ENCODE results near the gene SOX13. TPM values are rescaled to one million over a fixed set of nuclear protein-coding genes. Genes with fewer than 3 reads are reported as not detected.

Gene SOX13
- total RNA-seq, 1 experiment from 2014 or later: 21.8 TPM

DNA sequence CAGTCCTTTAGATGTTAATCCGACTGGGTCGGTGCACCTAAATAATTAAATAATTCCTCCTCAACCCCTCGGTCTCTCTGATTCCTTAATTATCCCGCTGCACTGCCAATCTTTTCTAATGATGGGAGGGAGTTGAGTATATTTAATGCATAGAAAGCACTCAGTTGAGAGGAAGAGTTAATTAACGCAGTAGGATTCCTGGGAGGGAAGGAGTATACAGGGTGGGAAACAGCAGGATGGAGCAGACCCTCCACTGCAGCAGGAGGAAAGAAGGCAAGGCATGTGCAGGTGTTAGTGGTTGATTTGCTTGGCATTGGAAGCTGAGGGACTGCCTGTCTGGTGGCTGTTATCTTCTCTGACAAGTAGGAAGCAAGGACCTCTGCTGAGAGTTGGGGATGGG lies 103.1 kb downstream of the SOX13 start:
- CTCF ChIA-PET: interaction anchor here (0.5 to 1.1 kb wide), 2 partner anchors 17 to 1284 kb away, joined by 3 read pairs; no protein-coding TSS in a partner anchor

DNA sequence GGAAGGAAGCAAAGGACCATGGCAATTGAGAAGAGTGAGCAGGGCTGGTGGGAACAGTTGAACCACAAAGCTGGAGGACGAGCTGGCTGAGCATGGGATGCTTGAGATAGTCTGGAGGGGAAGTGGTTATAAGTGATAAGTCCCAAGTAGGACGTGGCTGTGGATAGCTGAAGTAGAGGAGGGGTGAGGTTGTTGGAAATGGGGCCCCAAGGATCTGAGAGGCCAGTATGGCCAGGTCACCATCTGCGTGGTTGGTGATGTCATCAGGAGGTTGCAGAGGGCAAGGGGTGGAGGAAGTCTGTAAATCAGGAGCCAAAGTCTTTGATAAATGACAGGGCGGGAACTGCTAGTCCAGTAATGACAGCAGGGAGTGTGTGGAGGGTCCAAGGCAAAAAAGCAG lies 104.2 kb downstream of the SOX13 start:
- TF ChIP-seq, protein P1, sequence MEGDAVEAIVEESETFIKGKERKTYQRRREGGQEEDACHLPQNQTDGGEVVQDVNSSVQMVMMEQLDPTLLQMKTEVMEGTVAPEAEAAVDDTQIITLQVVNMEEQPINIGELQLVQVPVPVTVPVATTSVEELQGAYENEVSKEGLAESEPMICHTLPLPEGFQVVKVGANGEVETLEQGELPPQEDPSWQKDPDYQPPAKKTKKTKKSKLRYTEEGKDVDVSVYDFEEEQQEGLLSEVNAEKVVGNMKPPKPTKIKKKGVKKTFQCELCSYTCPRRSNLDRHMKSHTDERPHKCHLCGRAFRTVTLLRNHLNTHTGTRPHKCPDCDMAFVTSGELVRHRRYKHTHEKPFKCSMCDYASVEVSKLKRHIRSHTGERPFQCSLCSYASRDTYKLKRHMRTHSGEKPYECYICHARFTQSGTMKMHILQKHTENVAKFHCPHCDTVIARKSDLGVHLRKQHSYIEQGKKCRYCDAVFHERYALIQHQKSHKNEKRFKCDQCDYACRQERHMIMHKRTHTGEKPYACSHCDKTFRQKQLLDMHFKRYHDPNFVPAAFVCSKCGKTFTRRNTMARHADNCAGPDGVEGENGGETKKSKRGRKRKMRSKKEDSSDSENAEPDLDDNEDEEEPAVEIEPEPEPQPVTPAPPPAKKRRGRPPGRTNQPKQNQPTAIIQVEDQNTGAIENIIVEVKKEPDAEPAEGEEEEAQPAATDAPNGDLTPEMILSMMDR (IDR thresholded peaks at IDR 0.05; ENCODE audit: unreplicated experiment): no peak
- Mint-ChIP-seq H3K27ac (ENCODE audit: unreplicated experiment) (no peak overlapping the region), H3K4me3 (ENCODE audit: low read depth, unreplicated experiment) (no peak overlapping the region), H3K27me3 (ENCODE audit: unreplicated experiment) (no peaks in the 10 kb centered on the region), H3K4me1 (ENCODE audit: low read depth, unreplicated experiment) (no peaks in the 10 kb centered on the region), H3K36me3 (ENCODE audit: insufficient read depth, unreplicated experiment) (no peaks in the 10 kb centered on the region), H3K9me3 (ENCODE audit: low read depth, unreplicated experiment) (no peaks in the 10 kb centered on the region)
- intact Hi-C loops (cut with micrococcal nuclease; ENCODE audit: unreplicated experiment): no loop called here
- DNase-seq: no peak
- CTCF ChIA-PET: interaction anchor here (0.7 kb wide), 1 partner anchor 320 kb away, joined by 4 read pairs; no protein-coding TSS in a partner anchor
- BruUV-seq (replicated peaks): no TSS peak

More for the DNA sequence above, 103.1 kb downstream of the SOX13 start:
- intact Hi-C loops (cut with micrococcal nuclease; ENCODE audit: unreplicated experiment): no loop called here
- H3K9me3 Mint-ChIP-seq (ENCODE audit: low read depth, unreplicated experiment): no peaks in the 10 kb centered on the region
- TF ChIP-seq, protein P1 (IDR thresholded peaks at IDR 0.05; ENCODE audit: unreplicated experiment): no peak
- BruUV-seq (replicated peaks): no TSS peak
- H3K36me3 Mint-ChIP-seq (ENCODE audit: insufficient read depth, unreplicated experiment): peaks cover 8% of the 10 kb centered on the region
- H3K4me1 Mint-ChIP-seq (ENCODE audit: low read depth, unreplicated experiment): no peaks in the 10 kb centered on the region
- no peaks in the 10 kb centered on the region for H3K27me3 Mint-ChIP-seq (ENCODE audit: unreplicated experiment)
- no peak overlapping the region for H3K27ac Mint-ChIP-seq (ENCODE audit: unreplicated experiment)
- no peak for DNase-seq
- no peak overlapping the region for H3K4me3 Mint-ChIP-seq (ENCODE audit: low read depth, unreplicated experiment)

Other genes with a start within 250 kb of the SOX13 start
- 195 and 224 TPM in 2 replicates for gene SNRPE, start 211.5 kb upstream of the SOX13 start, total RNA-seq (2022)
- 4.0 and 5.0 TPM in 2 replicates for gene ETNK2, start 78.9 kb downstream of the SOX13 start, total RNA-seq (2022)
- gene REN, start 93.2 kb downstream of the SOX13 start, total RNA-seq (2022): not detected in 2 replicates
- gene KISS1, start 123.4 kb downstream of the SOX13 start, total RNA-seq (2022): not detected in 2 replicates
- 3.5 and 5.6 TPM in 2 replicates for gene GOLT1A, start 140.9 kb downstream of the SOX13 start, total RNA-seq (2022)

Measured in Calu3 (cell line).